GM21717 (cell line): ENCODE results near the gene INCENP.

Experiments
- ATAC-seq: cut with Tn5 transposase; IDR thresholded peaks from one replicate; pipeline ENCODE4 v1.9.1; 2021; ENCODE audit warnings: mild to moderate bottlenecking, moderate library complexity; ENCODE audit not compliant: unreplicated experiment

Gene INCENP

DNA sequence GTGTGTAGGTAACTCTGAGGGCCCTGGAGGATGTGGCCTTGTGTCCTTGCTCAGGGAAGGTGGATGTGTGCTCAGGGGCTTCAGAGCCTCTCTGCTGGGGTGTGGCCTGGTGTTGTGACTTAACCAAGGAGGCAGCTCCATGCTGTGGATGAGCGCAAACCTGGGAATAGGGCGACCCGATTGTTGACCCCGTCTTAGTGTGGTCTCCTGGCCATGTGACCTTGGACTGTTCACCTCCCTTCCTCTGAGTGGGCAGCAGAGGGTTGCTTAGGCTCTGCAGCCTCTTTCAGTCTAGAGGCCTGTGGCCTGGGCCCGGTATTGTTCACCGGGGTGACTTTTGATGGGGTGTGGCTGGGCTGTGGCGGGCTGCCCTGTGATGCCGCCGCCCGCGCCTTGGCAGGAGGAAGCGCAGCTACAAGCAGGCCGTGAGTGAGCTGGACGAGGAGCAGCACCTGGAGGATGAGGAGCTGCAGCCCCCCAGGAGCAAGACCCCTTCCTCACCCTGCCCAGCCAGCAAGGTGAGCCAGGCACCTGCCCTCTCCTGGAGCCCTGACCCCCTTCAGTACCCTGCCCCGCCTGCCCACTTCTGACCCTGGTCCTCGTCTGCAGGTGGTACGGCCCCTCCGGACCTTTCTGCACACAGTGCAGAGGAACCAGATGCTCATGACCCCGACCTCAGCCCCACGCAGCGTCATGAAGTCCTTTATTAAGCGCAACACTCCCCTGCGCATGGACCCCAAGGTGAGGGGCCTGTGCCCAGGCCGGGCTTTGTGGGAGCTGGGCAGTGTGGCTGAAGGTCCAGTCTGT, 16.7 kb downstream of the INCENP start:
- ATAC-seq = no peak

DNA sequence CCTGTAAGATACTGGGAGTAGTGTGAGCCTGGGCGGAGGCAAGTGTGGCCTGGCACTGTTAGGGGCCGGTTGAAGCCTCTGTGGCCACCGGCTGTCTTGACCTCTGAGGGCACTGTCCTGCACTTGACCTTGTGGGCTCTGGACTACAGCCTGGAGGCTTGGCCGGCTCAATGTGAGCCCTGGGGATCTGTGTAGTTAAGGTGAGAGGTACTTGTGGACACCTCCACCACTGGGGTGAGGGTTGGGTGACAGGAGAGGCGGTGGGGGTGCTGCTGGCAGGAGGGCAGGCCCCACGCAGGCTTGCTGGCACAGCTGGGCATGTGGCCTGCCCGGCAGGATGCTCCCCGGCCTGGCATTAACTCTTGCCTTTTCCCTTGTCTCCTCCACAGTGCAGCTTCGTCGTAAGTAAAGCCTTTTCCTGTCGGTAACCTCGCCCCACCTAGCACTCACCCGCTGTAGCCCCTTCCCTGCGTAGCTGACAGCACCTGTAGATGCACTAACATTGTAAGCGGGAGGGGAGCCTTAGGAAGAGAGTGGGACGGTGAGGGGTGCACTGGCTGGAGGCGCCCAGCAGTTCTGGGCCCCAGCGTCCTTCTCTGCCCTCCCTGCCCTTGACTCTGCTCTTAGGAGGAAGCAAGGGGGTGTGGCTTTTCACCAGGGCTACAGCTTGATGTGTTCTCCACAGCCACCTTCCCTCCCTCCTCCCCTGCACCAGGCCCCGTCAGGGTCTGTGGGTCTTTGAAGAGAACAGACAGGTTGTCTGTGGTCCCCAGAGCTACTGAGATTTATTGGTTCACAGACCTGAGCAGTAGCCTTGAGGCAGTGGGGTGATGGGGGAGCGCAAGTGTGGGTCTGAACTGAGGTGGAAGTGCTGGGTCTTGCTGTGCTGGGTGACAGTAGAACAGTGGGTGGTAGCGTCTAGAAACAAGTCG, 17.6 kb downstream of the INCENP start:
- ATAC-seq = no peak

DNA sequence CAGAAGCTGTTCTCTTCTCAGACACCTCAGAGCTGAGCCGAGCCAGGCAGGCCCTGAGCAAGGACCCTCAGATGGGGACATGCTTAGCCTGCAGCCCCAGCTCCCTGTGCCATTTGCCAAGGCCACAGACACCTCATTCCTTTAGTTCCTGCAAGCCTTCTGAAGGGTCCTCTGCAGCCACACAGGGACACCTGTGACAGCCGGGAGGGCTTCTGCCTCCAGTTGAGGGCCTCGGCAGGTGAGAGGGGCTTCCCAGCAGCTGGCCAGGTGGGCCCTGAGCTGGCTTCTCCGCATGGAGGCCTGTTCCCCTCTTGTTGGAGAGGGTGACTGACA, 18.2 kb downstream of the INCENP start:
- no peak for ATAC-seq

DNA sequence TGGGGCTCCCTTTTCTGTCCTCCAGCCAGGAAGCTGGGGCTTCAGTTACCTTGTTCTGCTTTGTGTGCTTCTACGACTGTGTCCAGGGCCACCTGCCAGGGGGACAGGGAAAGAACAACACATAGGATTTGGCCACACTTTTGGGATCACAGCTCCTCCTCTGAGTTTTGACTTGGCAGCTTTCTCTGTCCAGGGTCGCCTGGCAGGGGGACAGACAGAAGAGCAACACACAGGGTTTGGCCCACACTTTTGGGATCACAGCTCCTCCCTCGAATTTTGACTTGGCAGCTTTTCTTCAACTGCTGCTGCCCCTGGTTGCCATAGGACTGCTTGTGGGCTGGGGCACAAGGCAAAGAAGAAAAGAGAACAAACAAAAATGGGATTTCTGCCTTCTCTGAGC, 19.1 kb downstream of the INCENP start:
- no peak for ATAC-seq

DNA sequence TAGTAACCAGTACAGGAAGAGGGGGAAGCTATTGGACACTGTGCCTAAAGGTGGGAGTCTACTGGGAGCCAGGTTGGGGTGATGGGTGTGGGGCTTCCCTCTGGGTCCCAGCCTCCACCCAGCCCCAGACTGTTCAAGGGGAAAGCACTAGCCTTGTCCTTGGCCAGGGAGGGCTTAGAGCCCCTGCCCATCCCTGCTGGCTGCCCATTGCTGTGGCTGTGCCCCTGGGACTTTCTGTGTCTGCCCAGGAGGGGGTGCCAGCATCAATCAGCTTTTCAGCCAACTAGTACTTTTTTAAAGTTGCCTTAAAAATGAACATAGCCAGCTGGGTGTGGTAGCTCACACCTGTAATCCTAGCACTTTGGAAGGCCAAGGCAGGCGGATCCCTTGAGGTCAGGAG, 19.9 kb downstream of the INCENP start:
- no peak for ATAC-seq

DNA sequence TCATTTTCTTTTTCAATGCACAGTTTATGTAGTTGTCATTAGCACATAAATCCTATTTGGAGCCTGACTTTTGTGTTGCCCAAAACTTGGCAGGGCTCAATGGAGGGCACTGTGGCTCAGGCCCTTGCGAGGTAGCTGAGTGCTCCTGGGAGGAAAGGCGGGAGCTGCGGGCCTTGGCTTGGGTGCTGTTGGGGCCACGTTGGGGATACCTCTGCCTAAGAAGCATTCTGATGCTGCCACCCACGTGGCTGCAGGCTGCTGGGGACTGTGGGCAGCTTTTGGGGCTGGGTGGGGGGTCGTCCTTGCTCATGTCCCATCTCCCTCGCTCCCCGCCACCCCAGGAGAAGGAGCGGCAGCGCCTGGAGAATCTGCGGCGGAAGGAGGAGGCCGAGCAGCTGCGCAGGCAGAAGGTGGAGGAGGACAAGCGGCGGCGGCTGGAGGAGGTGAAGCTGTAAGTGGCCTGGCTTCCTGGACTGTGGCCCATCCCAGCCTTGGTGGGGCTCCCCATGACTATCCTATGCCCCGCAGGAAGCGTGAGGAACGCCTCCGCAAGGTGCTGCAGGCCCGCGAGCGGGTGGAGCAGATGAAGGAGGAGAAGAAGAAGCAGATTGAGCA, 20.9 kb downstream of the INCENP start:
- ATAC-seq = no peak

DNA sequence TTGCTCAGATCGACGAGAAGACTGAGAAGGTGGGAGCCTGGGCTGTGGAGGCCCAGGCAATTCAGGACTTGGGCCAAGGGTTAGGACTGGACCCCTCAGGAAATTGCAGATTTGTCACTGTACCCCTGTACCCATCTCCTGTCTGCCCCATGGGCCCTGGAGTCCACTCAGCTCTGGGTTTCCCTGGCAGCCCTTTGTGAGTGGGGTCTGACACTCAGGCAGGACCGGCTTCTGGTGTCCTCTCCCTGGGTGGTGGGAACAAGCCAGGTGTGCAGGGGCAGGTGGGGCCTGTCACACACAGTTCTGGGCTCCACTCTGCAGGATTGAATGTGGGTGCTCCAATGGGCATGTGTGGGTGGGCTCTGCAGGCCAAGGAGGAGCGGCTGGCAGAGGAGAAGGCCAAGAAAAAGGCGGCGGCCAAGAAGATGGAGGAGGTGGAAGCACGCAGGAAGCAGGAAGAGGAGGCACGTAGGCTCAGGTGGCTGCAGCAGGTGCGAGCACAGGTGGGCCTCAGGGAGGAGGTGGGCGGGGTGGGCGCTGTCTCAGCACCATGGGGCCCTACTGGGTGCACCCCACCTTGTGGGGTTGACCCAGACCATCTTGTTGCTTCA, 21.6 kb downstream of the INCENP start:
- no peak for ATAC-seq

DNA sequence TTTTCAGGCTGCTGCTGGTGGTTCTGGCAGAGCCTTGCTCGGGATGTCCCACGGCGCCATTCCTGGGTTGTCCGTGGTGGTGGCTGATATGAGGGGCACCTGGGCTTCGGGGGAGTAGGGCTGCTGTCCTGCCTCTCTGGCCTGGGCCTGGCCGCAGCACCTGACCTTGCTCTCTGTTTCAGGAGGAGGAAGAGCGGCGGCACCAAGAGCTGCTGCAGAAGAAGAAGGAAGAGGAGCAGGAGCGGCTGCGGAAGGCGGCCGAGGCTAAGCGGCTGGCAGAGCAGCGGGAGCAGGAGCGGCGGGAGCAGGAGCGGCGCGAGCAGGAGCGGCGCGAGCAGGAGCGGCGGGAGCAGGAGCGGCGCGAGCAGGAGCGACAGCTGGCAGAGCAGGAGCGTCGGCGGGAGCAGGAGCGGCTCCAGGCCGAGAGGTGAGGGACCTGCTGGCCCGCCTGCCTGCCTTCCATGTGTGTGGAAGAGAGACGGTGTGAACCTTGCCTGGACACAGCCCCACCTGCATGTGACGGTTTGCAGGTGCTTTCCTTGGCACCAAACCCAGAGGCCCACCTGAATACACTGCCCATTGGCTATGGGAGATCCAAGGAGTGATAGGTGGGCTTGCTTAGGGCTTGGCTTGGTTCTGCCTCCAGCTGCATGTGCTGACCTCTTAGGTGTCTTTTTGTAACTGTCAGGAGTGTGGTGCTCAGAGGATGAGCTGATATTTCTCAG, 22.8 kb downstream of the INCENP start:
- no peak for ATAC-seq

DNA sequence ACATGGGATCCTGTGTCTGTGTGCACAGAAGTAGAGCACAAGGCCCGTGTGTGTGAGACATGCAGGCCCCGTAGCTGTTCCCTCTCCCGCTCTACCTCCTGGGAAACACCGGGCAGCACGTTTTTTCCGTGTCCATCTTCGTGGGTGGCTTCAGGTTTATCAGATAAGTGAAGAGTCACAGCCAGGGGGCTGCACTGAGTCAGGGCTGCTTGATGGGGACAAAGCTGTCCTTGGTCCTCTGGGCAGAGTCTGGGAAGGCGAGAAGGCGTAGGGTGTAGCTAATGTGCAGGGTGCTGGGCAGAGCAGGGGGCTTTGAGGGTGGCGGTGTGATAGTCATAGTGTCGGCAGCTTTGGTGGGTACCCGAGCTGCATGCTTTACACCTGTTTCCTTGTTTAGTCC, 23.7 kb downstream of the INCENP start:
- ATAC-seq = no peak

DNA sequence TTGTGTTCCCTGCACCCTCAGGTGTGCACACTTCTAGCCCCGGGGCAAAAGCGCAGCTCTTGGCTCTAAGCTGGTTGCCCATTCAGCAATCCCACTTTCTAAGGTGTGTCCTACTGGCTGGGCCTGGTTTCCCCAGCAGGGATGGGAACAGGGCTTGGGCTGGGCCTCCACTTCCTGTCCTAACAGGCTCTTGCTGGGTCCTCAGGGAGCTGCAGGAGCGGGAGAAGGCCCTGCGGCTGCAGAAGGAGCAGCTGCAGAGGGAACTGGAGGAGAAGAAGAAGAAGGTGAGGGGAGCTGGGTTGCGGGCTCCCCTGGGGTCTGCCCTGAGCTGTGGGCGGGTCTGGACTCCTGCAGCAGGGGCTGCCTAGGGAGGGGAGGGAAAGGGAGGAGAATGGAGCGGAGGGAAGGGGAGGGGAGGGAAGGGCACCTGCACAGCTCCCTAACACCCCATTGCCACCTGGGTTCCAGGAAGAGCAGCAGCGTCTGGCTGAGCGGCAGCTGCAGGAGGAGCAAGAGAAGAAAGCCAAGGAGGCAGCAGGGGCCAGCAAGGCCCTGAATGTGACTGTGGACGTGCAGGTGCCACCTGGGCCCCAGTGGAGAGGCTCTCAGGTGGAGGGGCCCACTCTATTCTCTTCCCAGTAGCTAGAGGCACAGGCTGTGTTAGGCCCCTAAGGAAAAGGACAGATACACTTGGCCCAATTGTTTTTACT, 24.6 kb downstream of the INCENP start:
- no peak for ATAC-seq

DNA sequence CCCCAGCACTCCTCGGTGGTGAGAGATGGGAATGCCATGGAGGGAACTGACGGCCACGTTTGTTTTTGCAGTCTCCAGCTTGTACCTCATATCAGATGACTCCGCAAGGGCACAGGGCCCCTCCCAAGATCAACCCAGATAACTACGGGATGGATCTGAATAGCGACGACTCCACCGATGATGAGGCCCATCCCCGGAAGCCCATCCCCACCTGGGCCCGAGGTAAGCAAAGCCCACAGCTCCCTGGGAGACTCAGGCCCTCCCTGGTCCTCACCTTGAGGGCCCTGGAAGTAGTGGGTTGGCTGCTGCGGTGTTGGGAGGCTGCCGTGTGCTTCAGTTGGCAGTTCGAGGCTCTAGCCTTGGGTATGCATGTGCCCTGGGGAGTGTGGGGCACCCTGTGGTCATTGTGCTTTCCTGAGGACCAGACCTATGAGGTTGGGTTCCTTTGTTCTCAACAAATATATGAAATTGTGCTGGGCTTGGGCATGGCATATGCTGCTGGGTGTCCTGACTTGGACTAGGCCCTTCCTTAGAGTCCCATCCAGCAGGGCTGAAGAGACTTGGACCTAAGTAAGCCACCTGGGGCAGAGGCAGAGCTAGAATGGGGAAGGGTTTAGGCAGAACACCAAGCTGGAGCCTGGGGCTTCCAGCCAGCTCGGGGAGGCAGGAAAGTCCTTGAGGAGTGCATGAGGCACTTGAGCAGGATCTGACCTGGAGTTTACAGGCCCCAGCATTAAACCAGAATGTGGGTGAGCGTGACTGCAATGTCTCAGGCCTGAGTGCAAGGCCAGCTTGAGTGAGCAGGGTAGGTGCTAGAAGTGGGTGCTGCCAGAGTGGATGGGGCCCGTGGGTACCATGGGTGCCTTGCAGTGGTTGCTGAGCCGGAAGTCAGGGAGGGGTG, 26.4 kb downstream of the INCENP start:
- ATAC-seq = no peak

DNA sequence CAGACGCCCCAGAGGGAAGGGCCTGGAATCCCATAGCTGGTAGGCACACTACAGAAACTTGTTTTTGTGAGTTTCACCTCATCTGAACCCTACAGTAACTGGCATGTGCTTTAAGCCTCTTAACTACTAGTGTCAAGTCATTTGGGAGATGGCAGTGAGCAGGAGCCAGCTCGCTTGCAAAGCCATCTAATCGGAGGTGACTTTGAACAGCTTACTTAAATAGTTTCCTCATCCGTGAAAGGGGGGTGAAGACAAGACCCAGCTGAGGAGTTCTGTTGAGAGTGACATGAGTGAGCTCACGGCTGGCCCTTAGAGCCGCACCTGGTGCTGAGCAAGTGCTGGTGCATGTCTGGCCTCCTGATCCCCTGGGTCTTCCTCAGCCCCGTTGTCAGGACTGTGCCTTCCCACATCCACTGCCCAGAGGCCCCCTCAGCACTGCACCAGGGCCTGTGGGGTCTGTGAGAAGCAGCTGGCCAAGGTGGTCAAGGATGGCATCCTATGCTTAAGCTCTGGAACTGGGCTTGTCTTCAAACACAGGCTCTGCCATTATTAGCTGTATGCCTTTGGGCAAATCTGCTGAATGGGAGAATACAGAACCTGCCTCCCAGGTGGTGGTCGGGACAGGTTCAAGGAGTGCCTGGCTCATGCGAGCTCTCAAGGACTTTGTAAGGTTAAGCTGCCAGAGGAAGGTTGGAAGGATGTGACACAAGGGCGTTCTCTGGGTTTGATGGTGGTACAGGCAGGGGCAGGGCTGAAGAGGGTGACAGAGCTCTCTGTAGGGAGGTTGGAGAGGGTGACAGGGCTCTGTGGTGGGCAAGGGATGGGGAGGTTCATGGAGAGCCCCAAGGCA, 27.3 kb downstream of the INCENP start:
- ATAC-seq = no peak

DNA sequence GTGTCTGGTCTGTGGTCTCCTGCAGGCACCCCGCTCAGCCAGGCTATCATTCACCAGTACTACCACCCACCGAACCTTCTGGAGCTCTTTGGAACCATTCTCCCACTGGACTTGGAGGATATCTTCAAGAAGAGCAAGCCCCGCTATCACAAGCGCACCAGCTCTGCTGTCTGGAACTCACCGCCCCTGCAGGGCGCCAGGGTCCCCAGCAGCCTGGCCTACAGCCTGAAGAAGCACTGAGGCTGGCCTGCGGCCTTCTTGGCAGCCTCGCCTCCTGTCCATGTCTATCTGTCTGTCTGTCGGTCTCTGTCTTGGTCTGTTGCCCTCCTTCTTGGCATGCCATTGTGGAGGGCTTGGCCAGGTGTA, 27.9 kb downstream of the INCENP start:
- no peak for ATAC-seq

DNA sequence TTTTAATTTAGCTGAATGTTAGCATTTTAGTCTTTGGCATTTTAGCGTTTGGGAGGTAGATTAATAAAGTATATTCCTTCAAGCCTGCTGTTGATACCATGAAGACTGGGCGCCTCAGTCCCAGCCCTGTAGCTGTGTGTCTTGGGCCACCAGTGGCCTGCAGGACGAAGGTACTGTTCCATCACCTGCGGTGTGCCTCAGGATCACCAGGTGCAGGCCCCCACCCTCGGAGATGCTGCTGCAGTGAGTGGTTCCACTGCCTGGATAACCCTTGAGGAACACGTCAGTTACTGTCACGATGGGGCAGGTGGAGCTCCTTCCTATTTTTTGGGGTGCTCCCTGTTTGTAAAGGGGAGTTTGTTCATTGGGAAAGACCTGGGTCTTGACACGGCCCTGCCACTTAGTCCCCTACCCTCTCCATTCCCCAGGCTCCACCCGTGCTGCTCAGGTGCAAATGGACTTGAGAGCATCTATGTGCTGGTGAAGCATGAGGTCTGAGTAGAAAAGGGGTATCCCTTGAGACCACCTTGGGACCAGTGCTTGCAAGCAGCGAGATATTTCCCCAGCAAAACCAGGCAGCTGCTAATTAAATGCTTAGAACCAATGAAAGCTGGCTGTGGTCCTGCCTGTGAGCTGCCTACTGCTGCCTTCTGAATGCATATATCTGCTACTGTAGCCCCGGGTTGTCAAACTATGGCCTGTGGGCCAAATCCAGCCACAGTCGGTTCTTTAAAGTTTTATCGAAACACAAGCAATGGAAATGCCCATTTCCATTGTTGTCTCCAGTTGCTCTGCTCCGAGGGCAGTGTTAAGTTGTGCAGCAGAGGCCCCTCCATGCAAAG, 28.7 kb downstream of the INCENP start:
- ATAC-seq = no peak

DNA sequence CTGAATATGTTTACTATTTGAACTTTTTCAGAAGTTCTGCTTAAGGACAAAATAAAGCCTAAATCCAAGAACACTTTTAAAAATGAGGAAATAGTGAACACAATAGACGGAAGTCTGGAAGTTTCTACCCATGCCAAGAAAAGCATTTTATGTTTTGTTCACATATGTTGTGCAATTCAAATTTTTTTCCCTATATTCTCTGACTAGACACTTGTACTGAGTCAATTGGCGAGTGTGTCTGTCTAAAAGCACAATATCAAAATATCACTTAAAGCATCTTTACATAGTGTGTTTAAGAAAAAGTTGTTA, 29.2 kb downstream of the INCENP start:
- no peak for ATAC-seq

DNA sequence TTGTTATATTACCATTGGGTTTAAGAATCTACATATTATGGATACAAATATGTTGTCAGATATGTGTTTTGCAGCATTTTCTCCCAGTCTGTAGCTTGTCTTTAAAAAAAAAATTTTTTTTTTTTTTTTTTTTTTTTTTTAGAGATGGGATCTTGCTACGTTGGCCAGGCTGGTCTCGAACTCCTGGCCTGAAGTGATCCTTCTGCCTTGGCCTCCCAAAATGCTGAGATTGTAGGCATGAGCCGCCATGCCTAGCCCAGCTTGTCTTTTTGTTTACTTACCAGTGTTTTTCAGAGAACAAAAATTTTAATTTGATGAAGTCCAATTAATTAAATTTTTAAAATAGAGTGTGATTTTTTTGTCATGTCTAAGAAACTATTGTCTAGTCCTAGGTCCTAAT, 29.8 kb downstream of the INCENP start:
- no peak for ATAC-seq

DNA sequence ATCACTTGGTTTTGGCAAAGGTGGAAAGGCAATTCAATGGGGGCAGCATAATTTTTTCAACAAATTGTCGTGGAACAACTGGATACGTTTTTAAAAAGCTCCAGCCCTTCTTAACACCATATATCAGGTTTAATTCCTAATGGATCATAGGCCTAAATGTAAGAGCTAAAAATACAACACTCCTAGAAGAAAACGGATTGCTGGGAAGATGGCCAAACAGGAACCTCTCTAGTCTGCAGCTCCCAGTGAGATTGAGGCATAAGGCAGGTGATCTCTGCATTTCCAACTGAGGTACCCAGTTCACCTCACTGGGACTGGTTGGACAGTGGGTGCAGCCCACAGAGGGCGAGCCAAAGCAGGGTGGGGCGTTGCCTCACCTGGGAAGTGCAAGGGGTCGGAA, 33.8 kb downstream of the INCENP start:
- ATAC-seq = no peak

DNA sequence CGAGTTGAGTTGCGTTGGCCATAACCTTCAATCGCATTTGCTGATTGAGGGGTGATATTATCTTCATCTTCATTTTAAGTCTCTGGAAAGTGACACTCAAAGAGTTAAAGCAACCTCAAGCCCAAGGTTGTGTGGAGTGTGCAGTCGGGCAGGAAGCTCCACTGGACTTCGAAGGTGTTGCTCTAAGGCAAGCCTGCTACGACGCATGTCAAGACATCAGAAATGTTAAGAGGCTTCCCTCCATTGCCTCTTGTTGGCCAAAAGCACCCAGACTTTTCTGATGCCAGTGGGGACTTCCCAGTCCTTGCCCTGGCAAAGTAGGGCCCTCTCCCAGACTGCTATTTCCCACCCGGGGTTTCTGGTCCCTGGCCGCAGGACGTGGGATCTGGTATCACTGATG, 42.6 kb downstream of the INCENP start:
- ATAC-seq = no peak
